Large intestine (tissue), 3 donors: Measurements from ENCODE around the gene VCL. TPM values are rescaled to one million over a fixed set of nuclear protein-coding genes. Genes with fewer than 3 reads are reported as not detected.
"Not testable (repeated sequence)": the region's sequence is repeated elsewhere in the genome, so short reads cannot be mapped to it uniquely, and the experiment has no call there.

Experiments
- DNase-seq, 2 donors: peaks; one replicate each; pipeline versions ENCODE4 v3.0.0 to v3.0.0-alpha.2; 2013
- H3K27ac ChIP-seq: one replicate; pipeline ENCODE4 v1.5.1; 2013; ENCODE audit warnings: low read length
- H3K27me3 ChIP-seq: 2 replicates; pipeline ENCODE4 v1.6.1; 2013; ENCODE audit warnings: low read length; ENCODE audit not compliant: control insufficient read depth, insufficient read depth
- H3K36me3 ChIP-seq: 2 replicates; pipeline ENCODE4 v1.6.1; 2013; ENCODE audit warnings: low read length; ENCODE audit not compliant: control insufficient read depth, insufficient read depth
- H3K4me1 ChIP-seq: one replicate; pipeline ENCODE4 v1.6.1; 2013; ENCODE audit warnings: low read length; ENCODE audit not compliant: control insufficient read depth, insufficient read depth
- H3K4me3 ChIP-seq: one replicate; pipeline ENCODE4 v1.5.1; 2013; ENCODE audit warnings: low read length
- H3K9me3 ChIP-seq: one replicate; pipeline ENCODE4 v1.6.1; 2013; ENCODE audit warnings: mild to moderate bottlenecking, low read depth, low read length, moderate library complexity; ENCODE audit not compliant: control insufficient read depth
- WGBS: methylation state at CpG from one replicate; pipeline ENCODE4 v1.1.5; 2013; ENCODE audit warnings: low lambda C conversion rate; ENCODE audit not compliant: insufficient coverage; 5-methylcytosine and 5-hydroxymethylcytosine counted together
- polyA plus RNA-seq: library from polyadenylated mRNA; unstranded; fragments of 120-200 nt; gene quantifications from one replicate; pipeline ENCODE4 v1.2.1, GENCODE V29; 2013

VCL gene
- polyA plus RNA-seq, 1 donor = 69.3 TPM

- H3K9me3 ChIP-seq = no peaks in the 10 kb centered on the region
- no CpG with 5 or more reads among the region's 2 CpGs for WGBS
- H3K27ac ChIP-seq = no peak overlapping the region
- H3K27me3 ChIP-seq = no peaks in the 10 kb centered on the region
- peaks cover 13% of the 10 kb centered on the region for H3K4me1 ChIP-seq
- no peak overlapping the region for H3K4me3 ChIP-seq
- H3K36me3 ChIP-seq = no peaks in the 10 kb centered on the region
- no peak for DNase-seq
Measured at GRCh38 chr10:73962386-73962785, 35.5 kb upstream of the VCL start.

DNA sequence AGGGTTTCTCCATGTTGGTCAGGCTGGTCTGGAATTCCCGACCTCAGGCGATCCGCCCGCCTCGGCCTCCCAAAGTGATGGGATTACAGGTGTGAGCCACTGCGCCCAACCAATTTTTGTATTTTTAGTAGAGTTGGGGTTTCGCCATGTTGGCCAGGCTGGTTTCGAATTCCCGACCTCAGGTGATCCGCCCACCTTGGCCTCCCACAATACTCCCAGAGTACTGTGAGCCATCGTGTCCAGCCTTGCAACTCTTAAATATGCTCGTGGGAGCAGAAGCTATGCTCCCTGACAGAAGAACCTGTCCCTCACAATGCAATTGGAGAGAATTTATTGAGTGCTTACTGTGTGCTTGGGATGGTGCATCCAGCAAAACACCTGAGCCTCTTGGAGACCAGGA is 34.4 kb upstream of the VCL start:
- not testable (repeated sequence) for H3K9me3 ChIP-seq, H3K27me3 ChIP-seq, DNase-seq, H3K27ac ChIP-seq, H3K4me3 ChIP-seq, H3K36me3 ChIP-seq
- peaks cover 13% of the 10 kb centered on the region for H3K4me1 ChIP-seq
- no CpG with 5 or more reads among the region's 12 CpGs for WGBS

GRCh38 chr10:73964743-73965142 is 33.2 kb upstream of the VCL start:
- DNase-seq = no peak
- Histone ChIP-seq H3K4me1 (peaks cover 13% of the 10 kb centered on the region), H3K27me3 (no peaks in the 10 kb centered on the region), H3K36me3 (no peaks in the 10 kb centered on the region), H3K27ac (no peak overlapping the region), H3K4me3 (no peak overlapping the region), H3K9me3 (no peaks in the 10 kb centered on the region)
- WGBS = no CpG with 5 or more reads among the region's 2 CpGs

DNA sequence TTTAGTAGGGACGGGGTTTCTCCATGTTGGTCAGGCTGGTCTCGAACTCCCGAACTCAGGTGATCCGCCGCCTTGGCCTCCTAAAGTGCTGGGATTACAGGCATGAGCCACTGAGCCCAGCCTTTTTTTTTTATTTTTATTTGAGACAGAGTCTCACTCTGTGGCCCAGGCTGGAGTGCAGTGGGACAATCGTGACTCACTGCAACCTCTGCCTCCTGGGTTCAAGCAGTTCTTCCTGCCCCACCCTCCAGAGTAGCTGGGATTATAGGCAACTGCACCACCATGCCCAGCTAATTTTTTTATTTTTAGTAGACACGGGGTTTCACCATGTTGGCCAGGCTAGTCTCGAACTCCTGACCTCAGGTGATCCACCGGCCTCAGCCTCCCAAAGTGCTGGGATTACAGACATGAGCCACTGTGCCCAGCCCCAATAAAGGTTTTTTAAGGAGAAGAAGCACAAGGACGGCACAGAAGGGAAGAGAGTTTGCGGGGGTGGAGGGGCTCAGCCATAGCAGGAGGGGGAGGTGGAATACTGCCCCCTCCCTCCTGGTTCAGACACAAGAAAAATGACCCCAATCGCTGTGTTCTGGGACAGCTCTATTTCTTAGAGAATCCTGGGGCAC is 32.5 kb upstream of the VCL start:
- H3K4me3 ChIP-seq = peak overlapping the region; percentile 12
- not testable (repeated sequence) for H3K36me3 ChIP-seq, H3K27me3 ChIP-seq, H3K9me3 ChIP-seq, DNase-seq
- peak overlapping the region; percentile 80 for H3K27ac ChIP-seq
- 100% methylated on average over 1 of the region's 12 CpGs for WGBS
- peaks cover 13% of the 10 kb centered on the region for H3K4me1 ChIP-seq

DNA sequence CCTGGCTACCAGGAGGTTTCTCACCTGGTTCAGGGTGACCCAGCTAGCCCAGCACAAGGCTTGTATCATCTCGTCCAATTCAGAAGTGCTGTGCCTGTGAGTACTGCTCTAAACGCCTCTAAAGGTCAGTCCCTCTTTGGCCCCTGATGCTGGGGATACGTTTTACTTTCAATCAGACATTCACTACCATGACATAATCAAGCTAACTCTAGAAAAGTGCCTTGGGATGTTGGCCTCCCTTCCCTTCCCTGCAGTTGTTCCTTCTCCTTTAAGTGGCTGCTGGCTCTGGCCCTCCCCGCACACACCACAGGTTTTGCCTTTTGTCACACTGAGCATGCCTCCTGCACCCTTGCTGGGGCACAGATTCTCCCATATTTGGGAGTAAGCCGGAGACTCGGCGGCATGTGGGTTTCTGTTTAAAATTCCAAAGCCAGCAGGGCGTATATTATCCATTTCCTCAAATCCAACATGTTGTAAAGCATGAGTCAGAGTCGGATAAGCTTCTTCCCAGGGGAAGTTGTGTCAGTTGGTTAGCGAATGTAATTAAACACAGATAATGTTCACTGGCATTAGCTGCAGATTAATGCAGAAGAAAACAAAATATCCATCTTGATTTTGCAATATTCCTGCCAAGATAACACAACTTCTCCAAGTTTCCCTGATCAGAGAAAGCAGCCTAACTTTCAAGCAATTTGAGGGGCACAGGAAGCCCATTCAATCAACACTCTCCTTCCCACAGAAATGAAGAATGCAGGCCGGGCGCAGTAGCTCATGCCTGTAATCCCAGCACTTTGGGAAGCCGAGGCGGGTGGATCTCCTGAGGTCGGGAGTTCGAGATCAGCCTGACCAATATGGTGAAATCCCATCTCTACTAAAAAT is 31.8 kb upstream of the VCL start:
- peak; percentile 81 to 94 for DNase-seq
- Histone ChIP-seq H3K9me3 (no peaks in the 10 kb centered on the region), H3K27me3 (no peaks in the 10 kb centered on the region), H3K4me3 (peak overlapping the region; percentile 12), H3K4me1 (peaks cover 13% of the 10 kb centered on the region), H3K27ac (peak overlapping the region; percentile 80), H3K36me3 (no peaks in the 10 kb centered on the region)
- WGBS = no CpG with 5 or more reads among the region's 16 CpGs

DNA sequence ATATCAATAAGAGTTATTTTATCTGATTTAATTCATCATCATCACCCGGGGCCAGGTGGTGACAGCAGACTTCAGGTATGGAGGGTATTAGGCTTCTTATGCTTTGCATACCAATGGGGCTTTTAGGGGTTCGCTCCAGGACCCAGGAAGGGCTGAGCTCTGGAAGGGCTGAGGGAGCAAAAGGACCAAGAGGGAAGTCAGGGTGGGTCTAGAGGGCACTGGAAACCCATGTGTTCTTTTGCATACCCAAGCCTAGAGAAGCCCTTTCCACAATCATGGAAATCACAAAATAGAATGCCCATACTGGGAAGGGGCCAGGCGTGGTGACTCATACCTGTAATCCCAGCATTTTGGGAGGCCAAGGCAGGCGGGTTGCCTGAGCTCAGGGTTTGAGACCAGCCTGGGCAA is 30.9 kb upstream of the VCL start:
- Histone ChIP-seq H3K36me3 (no peaks in the 10 kb centered on the region), H3K27me3 (no peaks in the 10 kb centered on the region), H3K27ac (peak overlapping the region; percentile 80), H3K4me3 (no peak overlapping the region), H3K4me1 (peaks cover 13% of the 10 kb centered on the region), H3K9me3 (no peaks in the 10 kb centered on the region)
- no CpG with 5 or more reads among the region's 4 CpGs for WGBS
- no peak for DNase-seq

DNA sequence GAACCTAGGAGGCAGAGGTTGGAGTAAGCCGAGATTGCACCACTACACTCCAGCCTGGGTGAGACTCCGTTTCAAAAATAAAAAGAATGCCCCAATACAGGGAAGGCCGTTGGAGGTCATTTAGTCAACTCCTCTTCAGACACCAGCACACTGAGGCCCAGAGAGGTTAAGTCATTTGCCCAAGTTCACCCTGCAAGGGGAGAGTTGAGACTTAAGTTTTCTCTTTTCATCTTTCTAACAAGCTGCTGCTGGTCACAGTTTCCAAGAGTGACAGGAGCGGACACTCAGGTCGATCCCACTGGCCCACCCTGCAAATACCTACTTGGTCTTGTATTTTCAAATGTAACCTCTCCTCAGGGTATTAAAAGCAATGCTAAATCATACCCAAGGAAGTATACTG is 30.4 kb upstream of the VCL start:
- Histone ChIP-seq H3K9me3 (no peaks in the 10 kb centered on the region), H3K4me3 (no peak overlapping the region), H3K27me3 (no peaks in the 10 kb centered on the region), H3K27ac (peak overlapping the region; percentile 6), H3K36me3 (no peaks in the 10 kb centered on the region), H3K4me1 (peaks cover 13% of the 10 kb centered on the region)
- 100% methylated on average over 1 of the region's 5 CpGs for WGBS
- no peak for DNase-seq

DNA sequence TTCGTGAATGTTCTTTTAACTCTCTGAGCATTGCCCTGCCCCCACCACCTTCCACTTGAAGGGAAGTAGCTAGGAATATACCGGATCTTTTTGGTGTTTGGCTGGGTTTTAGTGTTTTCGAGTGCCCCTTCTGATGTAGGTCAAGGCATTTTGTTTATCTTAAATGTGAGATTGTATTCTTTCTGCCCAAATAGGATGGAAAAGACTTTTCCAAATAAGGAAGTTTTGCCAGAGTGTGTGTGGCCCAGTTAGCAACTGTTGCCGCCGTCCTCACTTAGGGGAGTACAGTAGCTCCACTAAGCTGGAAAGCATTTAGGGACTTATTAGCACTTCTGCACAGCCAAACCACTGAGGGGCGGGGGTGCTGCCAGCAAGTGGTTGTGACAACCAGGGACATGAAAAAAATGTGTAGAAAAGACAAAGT is 29.8 kb upstream of the VCL start:
- Histone ChIP-seq H3K27ac (peak overlapping the region; percentile 55), H3K36me3 (no peaks in the 10 kb centered on the region), H3K9me3 (no peaks in the 10 kb centered on the region), H3K27me3 (no peaks in the 10 kb centered on the region), H3K4me1 (peaks cover 13% of the 10 kb centered on the region), H3K4me3 (no peak overlapping the region)
- no CpG with 5 or more reads among the region's 6 CpGs for WGBS
- no peak for DNase-seq

GRCh38 chr10:73969224-73969841 is 28.6 kb upstream of the VCL start:
- H3K4me3 ChIP-seq = no peak overlapping the region
- H3K36me3 ChIP-seq = no peaks in the 10 kb centered on the region
- DNase-seq = peak; percentile 72 to 88
- H3K27me3 ChIP-seq = no peaks in the 10 kb centered on the region
- no CpG with 5 or more reads among the region's 5 CpGs for WGBS
- peak overlapping the region; percentile 10 for H3K27ac ChIP-seq
- H3K4me1 ChIP-seq = peaks cover 13% of the 10 kb centered on the region
- no peaks in the 10 kb centered on the region for H3K9me3 ChIP-seq

GRCh38 chr10:73970845-73971244 is 27.1 kb upstream of the VCL start:
- Histone ChIP-seq H3K9me3 (peaks cover 6% of the 10 kb centered on the region), H3K27me3 (no peaks in the 10 kb centered on the region), H3K4me1 (peaks cover 9% of the 10 kb centered on the region), H3K4me3 (no peak overlapping the region), H3K36me3 (no peaks in the 10 kb centered on the region), H3K27ac (no peak overlapping the region)
- WGBS = no CpG with 5 or more reads among the region's 2 CpGs
- no peak for DNase-seq
